Breast epithelium (tissue), 4 donors: ENCODE results near the gene ZFHX3. TPM values are rescaled to one million over a fixed set of nuclear protein-coding genes. Genes with fewer than 3 reads are reported as not detected.

Experiments used
- DNase-seq, 2 donors: peaks; one replicate each; pipeline ENCODE4 v3.0.0-alpha.2; 2019; ENCODE audit warnings: low spot score in 2 of 2
- H3K27ac ChIP-seq, 2 donors: fragments of 200-600 bp; sonication (generic) in 1 of 2; one replicate each; pipeline ENCODE4 v1.5.1; 2016 to 2019; ENCODE audit warnings: mild to moderate bottlenecking in 1 of 2
- H3K27me3 ChIP-seq, 2 donors: fragments of 200-600 bp; sonication (generic) in 1 of 2; one replicate each; pipeline versions ENCODE4 v1.5.1 to v1.6.0; 2017 to 2019; ENCODE audit warnings: control low read depth in 1 of 2, mild to moderate bottlenecking in 1 of 2
- H3K36me3 ChIP-seq: fragments of 200-600 bp; one replicate; pipeline ENCODE4 v1.5.1; 2019
- H3K4me1 ChIP-seq, 2 donors: fragments of 200-600 bp; sonication (generic); one replicate each; pipeline ENCODE4 v1.5.1; 2016 to 2019; ENCODE audit warnings: control low read depth in 1 of 2
- H3K4me3 ChIP-seq, 3 donors: fragments of 200-600 bp; sonication (generic); 1 replicate in 2 of 3; 2 replicates in 1 of 3; pipeline ENCODE4 v1.5.1; 2016 to 2019; ENCODE audit warnings: mild to moderate bottlenecking in 3 of 3, moderate library complexity in 2 of 3
- H3K9me3 ChIP-seq, 2 donors: fragments of 200-600 bp; sonication (generic) in 1 of 2; one replicate each; pipeline ENCODE4 v1.5.1; 2016 to 2019; ENCODE audit warnings: control low read depth in 1 of 2
- CTCF ChIP-seq, 3 donors: fragments of 450-650 bp; IDR thresholded peaks; one replicate each; pipeline ENCODE4 v1.5.1; 2016 to 2017; ENCODE audit warnings: antibody characterized with exemption in 3 of 3, mild to moderate bottlenecking in 3 of 3, moderate library complexity in 3 of 3
- POLR2A ChIP-seq: fragments of 450-650 bp; IDR thresholded peaks from one replicate; pipeline ENCODE4 v1.6.1; 2016; ENCODE audit warnings: antibody characterized with exemption, mild to moderate bottlenecking, moderate library complexity
- POLR2AphosphoS5 ChIP-seq, 3 donors: sonication (generic); formaldehyde crosslinking; IDR thresholded peaks; one replicate each; pipeline ENCODE4 v1.6.1; 2017; ENCODE audit warnings: antibody characterized with exemption in 3 of 3
- intact Hi-C: fragments of 100-400 bp; cut with DNase I; formaldehyde crosslinking; loops from one replicate; pipeline ENCODE4 v1.15.1; 2023; ENCODE audit warnings: low total_unique reads
- total RNA-seq, 3 donors: library from RNA; depleted of rRNA; stranded (reverse); fragments of >200 nt; gene quantifications; one replicate each; pipeline ENCODE4 v1.1.0, GENCODE V29; 2016

The ZFHX3 gene
- 10 to 100 TPM; 10.8 to 36.0 (median 11.8) TPM for total RNA-seq

- peak; percentile 49 to 67 for DNase-seq
- TF ChIP-seq POLR2AphosphoS5 (IDR thresholded peaks at IDR 0.05) (peak; percentile 10 to 40 (median 25)), POLR2A (no peak), CTCF (IDR thresholded peaks at IDR 0.05) (no peak)
- Histone ChIP-seq H3K4me3 (peak within 1 kb of the TSS; percentile 65 to 90 (median 86)), H3K36me3 (no peaks in the 10 kb centered on the region), H3K4me1 (peaks cover 0 to 6% of the 10 kb centered on the region in 2 donors), H3K9me3 (no peaks in the 10 kb centered on the region), H3K27me3 (no peaks in the 10 kb centered on the region), H3K27ac (peak within 1 kb of the TSS; percentile 85 to 94)
- intact Hi-C loops: no loop called here
Observed at GRCh38 chr16:73047536-73048291, at the start of gene ZFHX3. Gene ZFHX3, minus strand, starts transcription at chr16:73048128. Its CDS starts 87,983 bp downstream, at chr16:72960145.

- no peak overlapping the region for H3K27ac ChIP-seq
- no peaks in the 10 kb centered on the region for H3K4me1 ChIP-seq
- H3K4me3 ChIP-seq: no peak overlapping the region
- peaks cover 0 to 5% of the 10 kb centered on the region in 2 donors for H3K27me3 ChIP-seq
- no peak for DNase-seq
- TF ChIP-seq CTCF (IDR thresholded peaks at IDR 0.05): no peak
- no peak for TF ChIP-seq POLR2A
- no peak for TF ChIP-seq POLR2AphosphoS5 (IDR thresholded peaks at IDR 0.05)
- no peaks in the 10 kb centered on the region for H3K9me3 ChIP-seq
- intact Hi-C loops: no loop called here
- no peaks in the 10 kb centered on the region for H3K36me3 ChIP-seq
Observed at GRCh38 chr16:73096510-73096909, 48.6 kb upstream of the ZFHX3 start.

- H3K9me3 ChIP-seq: no peaks in the 10 kb centered on the region
- no peak overlapping the region for H3K27ac ChIP-seq
- H3K27me3 ChIP-seq: peaks cover 0 to 5% of the 10 kb centered on the region in 2 donors
- no peak overlapping the region for H3K4me3 ChIP-seq
- intact Hi-C loops: no loop called here
- H3K4me1 ChIP-seq: no peaks in the 10 kb centered on the region
- DNase-seq: no peak
- H3K36me3 ChIP-seq: no peaks in the 10 kb centered on the region
- no peak for TF ChIP-seq POLR2A
- TF ChIP-seq CTCF (IDR thresholded peaks at IDR 0.05): no peak
- no peak for TF ChIP-seq POLR2AphosphoS5 (IDR thresholded peaks at IDR 0.05)
Observed at GRCh38 chr16:73095885-73096421, 48.0 kb upstream of the ZFHX3 start.

GRCh38 chr16:73095142-73095820, 47.4 kb upstream of the ZFHX3 start:
- H3K4me3 ChIP-seq: no peak overlapping the region
- no peak for DNase-seq
- TF ChIP-seq CTCF (IDR thresholded peaks at IDR 0.05) (no peak), POLR2AphosphoS5 (IDR thresholded peaks at IDR 0.05) (no peak), POLR2A (no peak)
- H3K9me3 ChIP-seq: no peaks in the 10 kb centered on the region
- intact Hi-C loops: no loop called here
- no peaks in the 10 kb centered on the region for H3K36me3 ChIP-seq
- no peak overlapping the region for H3K27ac ChIP-seq
- H3K27me3 ChIP-seq: peaks cover 0 to 5% of the 10 kb centered on the region in 2 donors
- H3K4me1 ChIP-seq: no peaks in the 10 kb centered on the region

- no peak for DNase-seq
- H3K27ac ChIP-seq: no peak overlapping the region
Observed at GRCh38 chr16:73094371-73094770, 46.4 kb upstream of the ZFHX3 start.

More at GRCh38 chr16:73094371-73094770, 46.4 kb upstream of the ZFHX3 start:
- H3K27me3 ChIP-seq: peaks cover 0 to 7% of the 10 kb centered on the region in 2 donors
- H3K4me3 ChIP-seq: no peak overlapping the region
- intact Hi-C loops: no loop called here
- H3K36me3 ChIP-seq: no peaks in the 10 kb centered on the region
- H3K9me3 ChIP-seq: no peaks in the 10 kb centered on the region
- no peaks in the 10 kb centered on the region for H3K4me1 ChIP-seq
- no peak for TF ChIP-seq CTCF (IDR thresholded peaks at IDR 0.05)
- TF ChIP-seq POLR2A: no peak
- no peak for TF ChIP-seq POLR2AphosphoS5 (IDR thresholded peaks at IDR 0.05)
